Thoracic aorta (tissue), 2 donors: Measurements from ENCODE around the gene CALHM5. TPM values are rescaled to one million over a fixed set of nuclear protein-coding genes. Genes with fewer than 3 reads are reported as not detected.

Experiments used
- ATAC-seq: fragments of 150-250 bp; one replicate; pipeline ENCODE4 v1.8.0; 2017; ENCODE audit warnings: low read depth; ENCODE audit not compliant: insufficient number of reproducible peaks, low FRiP score
- DNase-seq: peaks from one replicate; pipeline ENCODE4 v3.0.0-alpha.2; 2020; ENCODE audit warnings: low spot score
- H3K27ac ChIP-seq, 2 donors: fragments of 200-600 bp; sonication (generic); 1 replicate in 1 of 2; 2 replicates in 1 of 2; pipeline ENCODE4 v1.5.1; 2016; ENCODE audit warnings: mild to moderate bottlenecking in 2 of 2, moderate library complexity in 2 of 2
- H3K27me3 ChIP-seq: fragments of 200-600 bp; sonication (generic); replicated peaks from 2 replicates; pipeline ENCODE4 v1.6.0; 2016; ENCODE audit warnings: mild to moderate bottlenecking; ENCODE audit not compliant: insufficient read depth
- H3K36me3 ChIP-seq: fragments of 200-600 bp; sonication (generic); one replicate; pipeline ENCODE4 v1.5.1; 2016
- H3K4me1 ChIP-seq, 2 donors: fragments of 200-600 bp; sonication (generic); 1 replicate in 1 of 2; 2 replicates in 1 of 2; pipeline versions ENCODE4 v1.5.1 to v1.6.0; 2016; ENCODE audit warnings: low read depth in 2 of 2, mild to moderate bottlenecking in 1 of 2; ENCODE audit not compliant: control insufficient read depth in 1 of 2
- H3K4me3 ChIP-seq: fragments of 200-600 bp; sonication (generic); 2 replicates; pipeline ENCODE4 v1.5.1; 2016; ENCODE audit warnings: mild to moderate bottlenecking
- H3K9me3 ChIP-seq: fragments of 200-600 bp; sonication (generic); 2 replicates; pipeline ENCODE4 v1.5.1; 2016
- total RNA-seq, 2 donors: library from RNA; depleted of rRNA; stranded (reverse); fragments of >200 nt; gene quantifications; one replicate each; pipeline versions ENCODE4 v1.1.0 to v1.2.3, GENCODE V29; 2016
- TF ChIP-seq, protein P1 (sequence below): fragments of 200-600 bp; sonication (generic); IDR thresholded peaks from one replicate; pipeline ENCODE4 v1.5.1; 2019; ENCODE audit warnings: antibody characterized with exemption

Gene CALHM5
- total RNA-seq, 2 donors from 2014 or later: 14.0 to 16.7 TPM

DNA sequence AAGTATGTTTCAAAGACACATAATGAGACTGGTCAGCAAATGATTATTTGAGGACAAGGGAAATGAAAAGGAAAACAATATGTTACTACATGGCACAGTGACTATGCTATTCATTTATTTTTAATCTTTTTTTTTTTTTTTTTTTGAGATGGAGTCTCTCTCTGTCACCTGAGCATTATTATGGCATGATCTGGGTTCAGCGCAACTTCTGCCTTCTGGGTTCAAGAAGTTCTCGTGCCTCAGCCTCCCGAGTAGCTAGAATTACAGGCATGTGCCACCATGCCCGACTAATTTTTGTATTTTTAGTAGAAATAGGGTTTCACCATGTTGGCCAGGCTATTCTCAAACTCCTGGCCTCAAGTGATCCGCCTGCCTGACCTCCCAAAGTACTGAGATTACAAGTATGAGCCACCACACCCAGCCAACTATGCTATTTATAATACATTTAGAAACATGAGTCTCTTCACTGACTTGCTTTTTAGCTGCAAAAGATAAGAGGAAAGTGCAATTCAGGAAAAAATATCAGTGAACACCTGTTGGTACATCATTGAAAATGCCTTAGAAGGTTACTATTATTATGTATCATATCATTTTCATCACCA lies 45.5 kb downstream of the CALHM5 start:
- Histone ChIP-seq H3K4me1 (no peaks in the 10 kb centered on the region), H3K9me3 (no peaks in the 10 kb centered on the region), H3K27me3 (no peaks in the 10 kb centered on the region), H3K4me3 (no peak overlapping the region), H3K27ac (no peak overlapping the region), H3K36me3 (no peaks in the 10 kb centered on the region)
- TF ChIP-seq, protein P1, sequence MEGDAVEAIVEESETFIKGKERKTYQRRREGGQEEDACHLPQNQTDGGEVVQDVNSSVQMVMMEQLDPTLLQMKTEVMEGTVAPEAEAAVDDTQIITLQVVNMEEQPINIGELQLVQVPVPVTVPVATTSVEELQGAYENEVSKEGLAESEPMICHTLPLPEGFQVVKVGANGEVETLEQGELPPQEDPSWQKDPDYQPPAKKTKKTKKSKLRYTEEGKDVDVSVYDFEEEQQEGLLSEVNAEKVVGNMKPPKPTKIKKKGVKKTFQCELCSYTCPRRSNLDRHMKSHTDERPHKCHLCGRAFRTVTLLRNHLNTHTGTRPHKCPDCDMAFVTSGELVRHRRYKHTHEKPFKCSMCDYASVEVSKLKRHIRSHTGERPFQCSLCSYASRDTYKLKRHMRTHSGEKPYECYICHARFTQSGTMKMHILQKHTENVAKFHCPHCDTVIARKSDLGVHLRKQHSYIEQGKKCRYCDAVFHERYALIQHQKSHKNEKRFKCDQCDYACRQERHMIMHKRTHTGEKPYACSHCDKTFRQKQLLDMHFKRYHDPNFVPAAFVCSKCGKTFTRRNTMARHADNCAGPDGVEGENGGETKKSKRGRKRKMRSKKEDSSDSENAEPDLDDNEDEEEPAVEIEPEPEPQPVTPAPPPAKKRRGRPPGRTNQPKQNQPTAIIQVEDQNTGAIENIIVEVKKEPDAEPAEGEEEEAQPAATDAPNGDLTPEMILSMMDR: no peak
- ATAC-seq (no peak), DNase-seq (no peak)

GRCh38 chr6:116557893-116558292 lies 46.5 kb downstream of the CALHM5 start:
- no peak overlapping the region for H3K4me3 ChIP-seq
- no peaks in the 10 kb centered on the region for H3K36me3 ChIP-seq
- no peaks in the 10 kb centered on the region for H3K9me3 ChIP-seq
- ATAC-seq (no peak), DNase-seq (no peak)
- H3K27ac ChIP-seq: no peak overlapping the region
- TF ChIP-seq, protein P1: no peak
- no peaks in the 10 kb centered on the region for H3K4me1 ChIP-seq
- no peaks in the 10 kb centered on the region for H3K27me3 ChIP-seq

GRCh38 chr6:116560130-116560529 lies 48.7 kb downstream of the CALHM5 start:
- TF ChIP-seq, protein P1: no peak
- no peak overlapping the region for H3K27ac ChIP-seq
- H3K4me3 ChIP-seq: no peak overlapping the region
- no peaks in the 10 kb centered on the region for H3K9me3 ChIP-seq
- H3K4me1 ChIP-seq: no peaks in the 10 kb centered on the region
- no peaks in the 10 kb centered on the region for H3K27me3 ChIP-seq
- H3K36me3 ChIP-seq: no peaks in the 10 kb centered on the region
- DNase-seq: no peak
- no peak for ATAC-seq

- TF ChIP-seq, protein P1: peak; percentile 93
- Histone ChIP-seq H3K4me1 (no peaks in the 10 kb centered on the region), H3K27ac (no peak overlapping the region), H3K27me3 (no peaks in the 10 kb centered on the region), H3K4me3 (peak overlapping the region; percentile 58), H3K9me3 (no peaks in the 10 kb centered on the region), H3K36me3 (no peaks in the 10 kb centered on the region)
- ATAC-seq (no peak), DNase-seq (peak; percentile 33)
These were observed 50.1 kb downstream of the CALHM5 start for GRCh38 chr6:116561377-116562018.

DNA sequence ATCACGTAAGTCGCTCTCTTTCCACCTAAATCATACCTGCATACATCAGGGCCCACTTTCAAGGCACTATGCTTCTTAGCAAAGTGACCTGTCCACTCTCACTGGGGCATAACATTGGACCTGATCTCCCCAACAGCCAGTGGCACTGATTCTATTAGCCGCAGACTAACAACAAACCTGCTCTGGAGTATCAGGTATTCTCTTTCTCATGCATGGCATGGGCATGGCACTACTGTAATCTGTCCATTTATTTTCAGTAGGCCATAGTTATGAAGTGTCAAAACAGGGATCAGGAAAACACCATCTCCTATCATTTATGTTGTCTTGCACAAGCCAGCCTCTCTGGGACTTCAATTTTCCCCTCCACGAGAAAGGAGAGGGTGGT lies 50.6 kb downstream of the CALHM5 start:
- H3K27me3 ChIP-seq: no peaks in the 10 kb centered on the region
- no peak overlapping the region for H3K27ac ChIP-seq
- no peaks in the 10 kb centered on the region for H3K36me3 ChIP-seq
- no peak overlapping the region for H3K4me3 ChIP-seq
- H3K9me3 ChIP-seq: no peaks in the 10 kb centered on the region
- no peaks in the 10 kb centered on the region for H3K4me1 ChIP-seq
- ATAC-seq (no peak), DNase-seq (no peak)
- TF ChIP-seq, protein P1: no peak
